HG03064 (cell line): Measurements from ENCODE around the gene ABCC4.

Experiments
- ATAC-seq: cut with Tn5 transposase; IDR thresholded peaks from one replicate; pipeline ENCODE4 v1.9.1; 2021; ENCODE audit warnings: low read depth; ENCODE audit not compliant: unreplicated experiment

Gene ABCC4

GRCh38 chr13:95261956-95262355, 39.3 kb downstream of the ABCC4 start:
- ATAC-seq = no peak

- no peak for ATAC-seq
Measured at GRCh38 chr13:95260031-95260525, 41.2 kb downstream of the ABCC4 start.

GRCh38 chr13:95258619-95259194, 42.5 kb downstream of the ABCC4 start:
- ATAC-seq = peak; percentile 40

- no peak for ATAC-seq
Measured at GRCh38 chr13:95258098-95258497, 43.2 kb downstream of the ABCC4 start.

- no peak for ATAC-seq
Measured at GRCh38 chr13:95256091-95256490, 45.2 kb downstream of the ABCC4 start.

GRCh38 chr13:95255072-95255732, 46.0 kb downstream of the ABCC4 start:
- ATAC-seq = no peak

- ATAC-seq = no peak
Measured at GRCh38 chr13:95254339-95254738, 46.9 kb downstream of the ABCC4 start.

GRCh38 chr13:95253033-95253432, 48.2 kb downstream of the ABCC4 start:
- ATAC-seq = no peak

- no peak for ATAC-seq
Measured at GRCh38 chr13:95251641-95252040, 49.6 kb downstream of the ABCC4 start.

- no peak for ATAC-seq
Measured at GRCh38 chr13:95250961-95251360, 50.3 kb downstream of the ABCC4 start.

- no peak for ATAC-seq
Measured at GRCh38 chr13:95248953-95249352, 52.3 kb downstream of the ABCC4 start.

GRCh38 chr13:95247852-95248251, 53.4 kb downstream of the ABCC4 start:
- no peak for ATAC-seq

GRCh38 chr13:95247171-95247570, 54.1 kb downstream of the ABCC4 start:
- ATAC-seq = no peak

- no peak for ATAC-seq
Measured at GRCh38 chr13:95246292-95247082, 54.8 kb downstream of the ABCC4 start.

GRCh38 chr13:95245071-95245470, 56.2 kb downstream of the ABCC4 start:
- peak; percentile 64 for ATAC-seq

- ATAC-seq = no peak
Measured at GRCh38 chr13:95243207-95243606, 58.0 kb downstream of the ABCC4 start.

GRCh38 chr13:95241321-95241720, 59.9 kb downstream of the ABCC4 start:
- no peak for ATAC-seq

GRCh38 chr13:95239283-95239682, 62.0 kb downstream of the ABCC4 start:
- ATAC-seq = peak; percentile 56

- ATAC-seq = no peak
Measured at GRCh38 chr13:95237310-95237870, 63.9 kb downstream of the ABCC4 start.

GRCh38 chr13:95236774-95237173, 64.5 kb downstream of the ABCC4 start:
- no peak for ATAC-seq

GRCh38 chr13:95235974-95236373, 65.3 kb downstream of the ABCC4 start:
- ATAC-seq = no peak
